ENCODE results near the gene SKIDA1. TPM values are rescaled to one million over a fixed set of nuclear protein-coding genes. Genes with fewer than 3 reads are reported as not detected.

The SKIDA1 gene
- total and polyA plus RNA-seq, 4 donors: 0.63 to 2.6 (median 1.6) TPM

DNA sequence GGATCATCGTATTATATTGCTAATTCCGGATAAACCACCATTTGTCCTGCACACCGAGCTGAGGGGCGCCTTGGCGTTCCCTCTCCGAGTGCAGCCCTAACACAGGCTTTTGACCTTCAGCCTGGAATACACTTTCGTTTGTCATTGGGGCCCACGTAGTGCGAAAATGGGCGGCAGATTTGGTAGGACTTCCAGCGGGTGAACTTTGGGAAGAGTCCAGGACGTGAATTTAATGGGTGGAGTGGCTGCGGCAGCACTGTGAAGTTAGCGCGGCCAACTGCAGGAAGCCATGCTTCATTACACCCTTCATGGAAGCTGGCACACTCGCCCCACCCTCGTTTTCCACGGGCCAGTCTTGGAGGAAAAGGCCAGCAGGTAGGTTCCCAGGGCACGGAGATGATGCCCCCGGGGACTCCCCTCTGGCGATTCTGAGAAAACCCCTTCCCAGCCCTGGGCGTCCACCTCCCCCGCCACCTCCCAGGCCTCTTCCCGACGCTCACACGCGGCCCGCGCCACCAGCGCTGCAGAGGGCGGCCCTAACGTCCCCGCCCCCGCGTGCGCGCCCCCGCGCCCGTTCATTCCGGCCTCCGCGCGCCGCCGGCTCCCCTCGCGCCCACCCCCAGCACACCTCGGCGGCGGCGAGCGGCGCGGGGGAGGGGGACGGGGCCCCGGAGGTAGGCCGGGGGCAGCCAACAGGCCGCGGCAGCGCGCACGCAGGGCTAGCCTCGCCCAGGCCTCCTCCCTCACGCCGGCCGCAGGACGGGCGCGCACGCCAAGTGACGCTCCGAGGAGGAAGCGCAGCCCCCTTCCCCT, 8.2 kb upstream of the SKIDA1 start, which contains the start of gene MLLT10 (continued):
- TF ChIP-seq, protein P1, sequence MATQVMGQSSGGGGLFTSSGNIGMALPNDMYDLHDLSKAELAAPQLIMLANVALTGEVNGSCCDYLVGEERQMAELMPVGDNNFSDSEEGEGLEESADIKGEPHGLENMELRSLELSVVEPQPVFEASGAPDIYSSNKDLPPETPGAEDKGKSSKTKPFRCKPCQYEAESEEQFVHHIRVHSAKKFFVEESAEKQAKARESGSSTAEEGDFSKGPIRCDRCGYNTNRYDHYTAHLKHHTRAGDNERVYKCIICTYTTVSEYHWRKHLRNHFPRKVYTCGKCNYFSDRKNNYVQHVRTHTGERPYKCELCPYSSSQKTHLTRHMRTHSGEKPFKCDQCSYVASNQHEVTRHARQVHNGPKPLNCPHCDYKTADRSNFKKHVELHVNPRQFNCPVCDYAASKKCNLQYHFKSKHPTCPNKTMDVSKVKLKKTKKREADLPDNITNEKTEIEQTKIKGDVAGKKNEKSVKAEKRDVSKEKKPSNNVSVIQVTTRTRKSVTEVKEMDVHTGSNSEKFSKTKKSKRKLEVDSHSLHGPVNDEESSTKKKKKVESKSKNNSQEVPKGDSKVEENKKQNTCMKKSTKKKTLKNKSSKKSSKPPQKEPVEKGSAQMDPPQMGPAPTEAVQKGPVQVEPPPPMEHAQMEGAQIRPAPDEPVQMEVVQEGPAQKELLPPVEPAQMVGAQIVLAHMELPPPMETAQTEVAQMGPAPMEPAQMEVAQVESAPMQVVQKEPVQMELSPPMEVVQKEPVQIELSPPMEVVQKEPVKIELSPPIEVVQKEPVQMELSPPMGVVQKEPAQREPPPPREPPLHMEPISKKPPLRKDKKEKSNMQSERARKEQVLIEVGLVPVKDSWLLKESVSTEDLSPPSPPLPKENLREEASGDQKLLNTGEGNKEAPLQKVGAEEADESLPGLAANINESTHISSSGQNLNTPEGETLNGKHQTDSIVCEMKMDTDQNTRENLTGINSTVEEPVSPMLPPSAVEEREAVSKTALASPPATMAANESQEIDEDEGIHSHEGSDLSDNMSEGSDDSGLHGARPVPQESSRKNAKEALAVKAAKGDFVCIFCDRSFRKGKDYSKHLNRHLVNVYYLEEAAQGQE (IDR thresholded peaks at IDR 0.05): peak; percentile 26
- TF ChIP-seq, protein P2, sequence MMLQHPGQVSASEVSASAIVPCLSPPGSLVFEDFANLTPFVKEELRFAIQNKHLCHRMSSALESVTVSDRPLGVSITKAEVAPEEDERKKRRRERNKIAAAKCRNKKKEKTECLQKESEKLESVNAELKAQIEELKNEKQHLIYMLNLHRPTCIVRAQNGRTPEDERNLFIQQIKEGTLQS (IDR thresholded peaks at IDR 0.05): no peak
- peak in 1 of 2 donors; percentile 40 for TF ChIP-seq JUND (IDR thresholded peaks at IDR 0.05)

DNA sequence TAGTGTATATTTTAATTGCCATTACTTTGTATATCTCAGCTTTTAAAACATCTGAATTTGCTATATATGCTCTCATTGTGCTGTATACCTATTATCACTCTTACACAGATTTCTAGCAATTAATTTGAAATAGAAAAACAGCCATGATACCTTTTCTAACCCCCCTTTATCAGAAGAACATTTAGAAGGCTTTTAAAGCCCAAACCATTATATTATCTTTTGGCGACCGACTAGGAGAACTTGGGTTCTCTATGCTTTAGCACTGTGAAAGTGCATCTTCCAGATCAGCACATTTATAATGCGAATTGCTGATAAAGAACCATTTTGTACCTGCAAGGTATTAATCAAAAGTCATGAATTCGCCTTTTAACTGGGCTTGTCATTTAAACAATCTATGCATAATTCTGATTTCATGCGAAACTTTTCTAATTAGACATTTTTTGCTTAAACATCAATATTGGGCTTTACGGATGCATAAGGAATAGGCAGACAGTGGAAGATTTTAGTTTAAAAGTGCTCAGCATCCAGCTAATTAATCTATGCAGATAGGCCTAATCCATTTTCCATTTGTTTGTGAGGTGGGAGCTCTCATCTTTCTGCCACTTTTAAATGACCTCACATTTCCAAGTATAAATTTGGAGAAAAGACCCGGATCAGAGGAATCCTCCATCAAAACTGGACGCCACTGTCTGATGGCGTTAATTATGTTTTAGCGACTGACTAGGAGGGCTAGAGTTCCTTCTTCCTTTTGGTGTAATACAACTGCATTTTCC, 7.4 kb upstream of the SKIDA1 start:
- WGBS: 21% methylated on average over 10 of the region's 10 CpGs
- DNase-seq (ENCODE audit: low spot score): no peak

More for the DNA sequence above, 7.4 kb upstream of the SKIDA1 start:
- Histone ChIP-seq H3K9ac (ENCODE audit: low read depth in 1 of 2, low read length in 2 of 2) (peak overlapping the region; percentile 82 to 86), H3K4me3 (ENCODE audit: low read depth in 1 of 3, low read length in 3 of 3) (peak overlapping the region; percentile 83 to 95 (median 89)), H3K27ac (ENCODE audit: low read depth in 1 of 2, low read length in 2 of 2) (peak overlapping the region; percentile 99 to 100), H3K27me3 (ENCODE audit: control insufficient read depth in 4 of 4, insufficient read depth in 4 of 4, low read length in 3 of 4) (no peaks in the 10 kb centered on the region), H3K9me3 (ENCODE audit: control insufficient read depth in 4 of 4, low read length in 3 of 4) (no peaks in the 10 kb centered on the region), H3K36me3 (ENCODE audit: control insufficient read depth in 4 of 4, insufficient read depth in 3 of 4, low read depth in 1 of 4, low read length in 3 of 4) (peaks cover 0 to 6% (median 0%) of the 10 kb centered on the region in 4 donors), H3K4me1 (ENCODE audit: control insufficient read depth in 4 of 4, insufficient read depth in 4 of 4, low read length in 3 of 4) (peaks cover 2 to 18% (median 11%) of the 10 kb centered on the region in 4 donors)
- no peak for TF ChIP-seq ZBTB33 (IDR thresholded peaks at IDR 0.05)
- TF ChIP-seq RAD21 (IDR thresholded peaks at IDR 0.05): no peak
- TF ChIP-seq RXRA (IDR thresholded peaks at IDR 0.05): no peak
- no peak for TF ChIP-seq GABPA (IDR thresholded peaks at IDR 0.05 in 1 of 2, conservative IDR thresholded peaks at IDR 0.05 in 1 of 2)
- no peak for TF ChIP-seq EGR1 (IDR thresholded peaks at IDR 0.05; ENCODE audit: low read depth in 2 of 2)
- no peak for TF ChIP-seq FOXA1 (IDR thresholded peaks at IDR 0.05)
- TF ChIP-seq, protein P1 (IDR thresholded peaks at IDR 0.05): no peak
- no peak for TF ChIP-seq FOXA2 (IDR thresholded peaks at IDR 0.05)
- no peak for TF ChIP-seq HNF4G (IDR thresholded peaks at IDR 0.05)
- no peak for TF ChIP-seq SP1 (IDR thresholded peaks at IDR 0.05)
- no peak for TF ChIP-seq YY1 (IDR thresholded peaks at IDR 0.05)
- TF ChIP-seq, protein P2 (IDR thresholded peaks at IDR 0.05): no peak
- TF ChIP-seq HNF4A (conservative IDR thresholded peaks at IDR 0.05): no peak
- TF ChIP-seq TAF1 (conservative IDR thresholded peaks at IDR 0.05): no peak
- no peak for TF ChIP-seq MAX (IDR thresholded peaks at IDR 0.05)
- TF ChIP-seq CTCF (IDR thresholded peaks at IDR 0.05; ENCODE audit: low read depth, low read length, missing input control): no peak

Data from liver (tissue), 9 donors.